Measurements from ENCODE around the gene PARD3B. TPM values are rescaled to one million over a fixed set of nuclear protein-coding genes. Genes with fewer than 3 reads are reported as not detected.

Gene PARD3B
- total RNA-seq, 1 experiment from 2014 or later = 6.4 TPM

GRCh38 chr2:204966245-204966644 is 421.0 kb downstream of the PARD3B start:
- no CpG with 5 or more reads among the region's 5 CpGs for WGBS (ENCODE audit: extremely low coverage, insufficient read length, low lambda C conversion rate)
- H4K91ac ChIP-seq (ENCODE audit: insufficient read length, low read depth, low read length) = no peak overlapping the region

More at GRCh38 chr2:204966245-204966644, 421.0 kb downstream of the PARD3B start:
- H3K27me3 Mint-ChIP-seq (ENCODE audit: low read depth) = no peaks in the 10 kb centered on the region
- no peak overlapping the region for H2AK5ac ChIP-seq (ENCODE audit: insufficient read length, low read length)
- no peak overlapping the region for H2BK20ac ChIP-seq (ENCODE audit: low read depth, low read length, poor library complexity, severe bottlenecking)
- DNase-seq = no peak
- no peak overlapping the region for H3K4me2 ChIP-seq (ENCODE audit: insufficient read depth, insufficient read length, low read length)
- no peak for TF ChIP-seq CTCF (conservative IDR thresholded peaks at IDR 0.05)
- no peaks in the 10 kb centered on the region for H3K23me2 ChIP-seq (ENCODE audit: insufficient read length, low read depth, low read length, poor library complexity, severe bottlenecking)
- H3K4me1 Mint-ChIP-seq = peaks cover 11% of the 10 kb centered on the region in 2 experiments
- no peak overlapping the region for H3K18ac ChIP-seq (ENCODE audit: insufficient read length, low read depth, low read length)
- no peak overlapping the region for H3K23ac ChIP-seq (ENCODE audit: insufficient read length, low read depth, low read length)
- H3K4ac ChIP-seq (ENCODE audit: low read depth, low read length) = no peak overlapping the region
- H3K4me1 ChIP-seq (ENCODE audit: insufficient read depth, low read length) = peaks cover 4% of the 10 kb centered on the region; the same call in 1 of the 2 replicates
- no peak overlapping the region for H3K4me3 Mint-ChIP-seq
- no peak overlapping the region for H2BK120ac ChIP-seq (ENCODE audit: low read depth, low read length, poor library complexity, severe bottlenecking)
- H2AFZ ChIP-seq (ENCODE audit: low read length) = no peak overlapping the region
- no peak overlapping the region for H2BK15ac ChIP-seq (ENCODE audit: low read depth, low read length)
- H3K27ac ChIP-seq (ENCODE audit: insufficient read length, low read depth, low read length) = no peak overlapping the region
- no peaks in the 10 kb centered on the region for H3K79me2 ChIP-seq (ENCODE audit: insufficient read depth, low read length)
- no peak overlapping the region for H3K56ac ChIP-seq (ENCODE audit: insufficient read length, low read depth, low read length)
- no peaks in the 10 kb centered on the region for H3K27me3 ChIP-seq (ENCODE audit: insufficient read depth, low read length)
- no peak overlapping the region for H3K27ac Mint-ChIP-seq
- no peak overlapping the region for H4K8ac ChIP-seq (replicated peaks; ENCODE audit: insufficient read length, low read depth, low read length)
- no peak overlapping the region for H3K14ac ChIP-seq (ENCODE audit: insufficient read depth, low read length)
- H2BK5ac ChIP-seq (ENCODE audit: insufficient read length, low read length) = no peak overlapping the region
- no peaks in the 10 kb centered on the region for H3K36me3 Mint-ChIP-seq (ENCODE audit: insufficient read depth in 1 of 3, low read depth in 3 of 3)
- no peak overlapping the region for H4K5ac ChIP-seq (ENCODE audit: insufficient read length, low read depth, low read length)
- no peak overlapping the region for H3T11ph ChIP-seq (ENCODE audit: low read length)
- H3K9me3 Mint-ChIP-seq = no peaks in the 10 kb centered on the region
- no peaks in the 10 kb centered on the region for H3K9me3 ChIP-seq (ENCODE audit: control insufficient read depth, low read depth, low read length)
- H4K20me1 ChIP-seq (ENCODE audit: control insufficient read depth, insufficient read depth, insufficient read length) = no peaks in the 10 kb centered on the region
- H3K9ac ChIP-seq (ENCODE audit: extremely low read depth, insufficient read length, low read length) = no peak overlapping the region
- no peak overlapping the region for H2BK12ac ChIP-seq (ENCODE audit: insufficient read length, low read depth, low read length)
- H3K79me1 ChIP-seq (ENCODE audit: insufficient read depth, low read depth, low read length, poor library complexity, severe bottlenecking) = no peaks in the 10 kb centered on the region

All from H9 (cell line).